GM12865 (cell line): ENCODE measurements around the gene FAR2.

Experiments used
- DNase-seq: peaks from one replicate; pipeline ENCODE4 v3.0.0; 2010; ENCODE audit warnings: low read depth
- H3K4me3 ChIP-seq: 2 replicates; pipeline ENCODE4 v1.5.1; 2011; ENCODE audit warnings: mild to moderate bottlenecking, low read depth, low read length, control low read depth
- TF ChIP-seq, protein P1 (sequence below): IDR thresholded peaks from 2 replicates; pipeline ENCODE4 v1.5.1; 2011; ENCODE audit warnings: low read length, control low read depth, low read depth, inconsistent platforms; ENCODE audit not compliant: insufficient read depth; ENCODE audit errors: missing control alignments

The FAR2 gene

DNA sequence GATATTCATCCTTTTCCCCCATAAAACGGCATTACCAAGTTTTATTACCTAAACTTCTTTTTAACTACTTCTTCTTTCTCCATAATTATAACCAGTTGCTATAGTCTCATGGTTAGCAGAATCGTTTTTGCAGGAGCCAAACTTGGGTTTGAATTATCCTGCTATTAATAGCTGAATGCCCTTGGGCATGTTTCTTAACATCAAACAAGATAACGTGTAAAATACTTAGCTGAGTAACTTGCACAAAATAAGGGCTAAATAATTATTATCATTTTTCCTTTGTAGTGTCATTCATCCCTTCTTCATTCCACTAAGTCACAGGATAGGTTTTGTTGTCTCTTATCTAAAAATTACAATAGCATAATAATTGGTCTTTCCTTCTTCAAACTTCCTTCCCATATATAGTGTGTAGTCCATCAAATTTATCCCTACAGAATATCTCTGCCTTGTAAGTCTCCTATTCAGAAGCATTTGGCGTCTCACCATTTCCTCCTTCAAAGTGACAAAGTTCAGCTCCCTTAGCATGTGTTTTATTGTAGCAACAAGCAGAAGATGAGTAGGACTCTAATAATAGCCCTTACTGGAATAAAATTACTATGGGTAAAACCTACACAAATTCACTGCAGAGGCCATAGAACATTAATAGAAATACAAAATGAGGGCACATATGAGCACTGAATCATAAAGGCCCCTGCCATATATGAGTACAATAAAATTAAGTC lies 63.8 kb downstream of the FAR2 start:
- no peak overlapping the region for H3K4me3 ChIP-seq
- DNase-seq: no peak
- TF ChIP-seq, protein P1, sequence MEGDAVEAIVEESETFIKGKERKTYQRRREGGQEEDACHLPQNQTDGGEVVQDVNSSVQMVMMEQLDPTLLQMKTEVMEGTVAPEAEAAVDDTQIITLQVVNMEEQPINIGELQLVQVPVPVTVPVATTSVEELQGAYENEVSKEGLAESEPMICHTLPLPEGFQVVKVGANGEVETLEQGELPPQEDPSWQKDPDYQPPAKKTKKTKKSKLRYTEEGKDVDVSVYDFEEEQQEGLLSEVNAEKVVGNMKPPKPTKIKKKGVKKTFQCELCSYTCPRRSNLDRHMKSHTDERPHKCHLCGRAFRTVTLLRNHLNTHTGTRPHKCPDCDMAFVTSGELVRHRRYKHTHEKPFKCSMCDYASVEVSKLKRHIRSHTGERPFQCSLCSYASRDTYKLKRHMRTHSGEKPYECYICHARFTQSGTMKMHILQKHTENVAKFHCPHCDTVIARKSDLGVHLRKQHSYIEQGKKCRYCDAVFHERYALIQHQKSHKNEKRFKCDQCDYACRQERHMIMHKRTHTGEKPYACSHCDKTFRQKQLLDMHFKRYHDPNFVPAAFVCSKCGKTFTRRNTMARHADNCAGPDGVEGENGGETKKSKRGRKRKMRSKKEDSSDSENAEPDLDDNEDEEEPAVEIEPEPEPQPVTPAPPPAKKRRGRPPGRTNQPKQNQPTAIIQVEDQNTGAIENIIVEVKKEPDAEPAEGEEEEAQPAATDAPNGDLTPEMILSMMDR: no peak

DNA sequence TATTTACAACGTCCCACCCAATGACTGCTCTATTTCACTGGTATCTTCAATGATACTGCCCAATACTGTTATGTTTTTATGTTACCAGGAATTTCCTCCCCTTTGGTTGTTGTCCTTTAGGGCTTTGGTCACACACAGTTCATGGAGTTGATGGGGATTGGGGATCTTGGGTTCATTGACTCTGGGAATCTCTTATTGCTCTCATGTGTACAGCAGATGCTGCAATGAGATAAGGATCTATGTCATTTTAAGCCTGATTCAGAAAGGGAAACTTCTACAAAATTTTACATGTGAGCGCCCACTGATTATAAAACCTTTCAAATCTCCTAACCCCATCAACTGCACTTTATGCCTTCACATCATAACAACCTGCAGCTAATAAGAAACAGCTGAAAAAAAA lies 67.2 kb downstream of the FAR2 start:
- H3K4me3 ChIP-seq: no peak overlapping the region
- TF ChIP-seq, protein P1: no peak
- DNase-seq: no peak

DNA sequence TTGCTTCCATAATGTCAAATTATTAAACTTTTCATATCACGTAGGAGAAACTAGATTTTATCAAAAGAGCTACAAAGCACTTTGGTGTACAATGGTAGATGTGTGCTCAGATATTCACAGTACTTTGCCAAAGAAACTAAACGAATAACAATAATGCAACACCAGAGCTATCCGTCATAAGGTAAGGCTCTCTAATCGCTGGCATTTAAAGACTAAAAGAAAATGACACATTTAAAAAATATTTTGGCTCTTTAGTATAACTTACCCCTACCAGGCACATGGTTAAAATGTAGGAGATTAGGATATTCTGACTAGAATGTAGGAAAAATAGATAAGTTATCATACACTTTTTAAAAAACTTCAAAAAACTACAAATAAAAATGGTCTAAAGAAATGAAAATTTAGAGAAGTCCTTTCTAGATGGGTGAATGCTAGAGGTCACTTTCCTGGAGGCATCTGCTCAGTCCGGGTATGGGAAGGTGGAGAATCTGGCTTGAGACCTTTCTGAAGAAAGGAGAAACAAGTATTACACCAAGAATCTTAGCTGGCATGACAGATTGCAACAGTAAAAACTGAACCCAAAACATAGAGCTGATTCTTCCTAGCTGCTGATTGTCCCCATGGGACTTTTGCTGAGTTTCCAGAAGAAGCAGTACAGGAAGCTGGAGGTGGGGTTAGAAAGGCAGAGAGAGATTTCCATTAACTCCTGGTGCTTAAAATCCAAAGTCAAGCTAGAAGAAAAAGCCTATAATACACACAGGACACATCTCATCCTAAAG lies 67.9 kb downstream of the FAR2 start:
- TF ChIP-seq, protein P1: no peak
- H3K4me3 ChIP-seq: no peak overlapping the region
- no peak for DNase-seq

DNA sequence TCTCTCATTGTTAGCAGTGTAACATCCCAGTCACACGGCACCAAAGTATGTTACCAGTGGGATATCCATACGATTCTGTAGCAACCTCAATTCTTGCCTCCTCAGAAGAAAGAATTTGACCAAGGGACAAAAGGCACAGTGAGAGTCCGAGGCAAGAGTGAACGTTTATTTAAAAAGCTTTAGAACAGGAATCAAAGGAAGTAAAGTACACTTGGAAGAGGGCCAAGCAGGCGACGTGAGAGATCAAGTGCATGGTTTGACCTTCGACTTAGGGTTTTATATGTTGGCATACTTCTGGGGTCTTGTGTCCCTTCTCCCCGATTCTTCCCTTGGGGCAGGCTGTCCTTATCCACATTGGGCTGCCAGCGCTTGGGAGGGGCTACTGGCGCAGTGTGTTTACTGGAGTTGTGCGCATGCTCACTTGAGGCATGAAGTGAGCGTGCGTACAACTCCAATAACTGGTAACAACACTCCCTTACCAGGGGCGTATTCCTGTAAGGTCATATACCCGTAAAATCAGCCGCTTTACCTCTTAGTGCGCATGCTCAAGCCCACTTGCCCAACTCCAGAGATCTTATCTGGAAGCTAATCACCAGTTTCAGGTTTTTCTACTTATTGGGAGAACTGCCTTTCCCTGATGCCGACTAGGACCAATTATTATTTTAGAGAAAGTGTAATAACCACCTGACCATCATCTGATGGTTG lies 71.7 kb downstream of the FAR2 start:
- TF ChIP-seq, protein P1: no peak
- no peak overlapping the region for H3K4me3 ChIP-seq
- no peak for DNase-seq

DNA sequence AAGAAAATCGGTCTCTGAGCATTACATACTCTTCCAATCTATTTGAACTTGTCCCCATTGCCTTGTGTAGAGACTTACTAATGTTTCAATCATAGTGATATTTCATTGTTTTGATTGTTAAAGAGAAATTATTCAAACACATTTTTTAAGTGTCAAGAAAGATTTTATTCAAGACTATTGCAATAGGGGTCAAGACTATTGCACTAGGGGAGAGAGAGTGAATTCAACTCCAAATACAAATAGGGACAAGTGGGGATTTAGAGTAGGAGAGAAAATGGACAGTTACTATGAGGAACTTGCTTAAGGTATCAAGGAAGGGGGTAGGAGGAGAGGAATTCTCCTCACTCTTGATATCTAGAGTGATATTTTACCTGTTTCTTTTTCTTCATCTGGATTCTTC lies 73.1 kb downstream of the FAR2 start:
- TF ChIP-seq, protein P1: no peak
- no peak overlapping the region for H3K4me3 ChIP-seq
- no peak for DNase-seq

DNA sequence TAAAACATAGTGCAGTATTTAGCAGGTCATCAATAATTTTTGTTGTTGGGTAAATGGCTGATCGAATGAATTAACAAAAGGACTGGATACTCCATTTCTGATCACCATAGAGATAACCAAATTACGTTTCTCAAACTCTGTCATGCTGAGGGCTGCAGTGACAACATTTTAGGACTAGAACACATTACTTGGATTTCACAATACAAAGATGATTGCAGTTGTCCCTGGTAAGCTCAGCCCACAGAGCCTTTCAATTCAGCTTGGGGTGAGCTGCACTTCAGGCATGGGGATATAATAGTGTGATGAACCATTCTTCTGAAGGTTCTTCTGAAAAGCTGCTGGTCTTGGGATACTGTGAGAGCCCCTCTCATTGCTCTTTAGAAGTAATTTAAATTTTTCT lies 74.3 kb downstream of the FAR2 start:
- no peak overlapping the region for H3K4me3 ChIP-seq
- DNase-seq: no peak

More for the DNA sequence above, 74.3 kb downstream of the FAR2 start:
- TF ChIP-seq, protein P1: no peak
